DMS53 treated with DMSO at 0.1 percent for 48 hours (cell line): ENCODE results near the gene RACK1.
"Not testable (repeated sequence)": the region's sequence is repeated elsewhere in the genome, so short reads cannot be mapped to it uniquely, and the experiment has no call there.

Experiments
- DNase-seq: peaks from one replicate; lab custom pipeline; 2025; ENCODE audit not compliant: unreplicated experiment; lab: John Stamatoyannopoulos, UW

Gene RACK1

DNA sequence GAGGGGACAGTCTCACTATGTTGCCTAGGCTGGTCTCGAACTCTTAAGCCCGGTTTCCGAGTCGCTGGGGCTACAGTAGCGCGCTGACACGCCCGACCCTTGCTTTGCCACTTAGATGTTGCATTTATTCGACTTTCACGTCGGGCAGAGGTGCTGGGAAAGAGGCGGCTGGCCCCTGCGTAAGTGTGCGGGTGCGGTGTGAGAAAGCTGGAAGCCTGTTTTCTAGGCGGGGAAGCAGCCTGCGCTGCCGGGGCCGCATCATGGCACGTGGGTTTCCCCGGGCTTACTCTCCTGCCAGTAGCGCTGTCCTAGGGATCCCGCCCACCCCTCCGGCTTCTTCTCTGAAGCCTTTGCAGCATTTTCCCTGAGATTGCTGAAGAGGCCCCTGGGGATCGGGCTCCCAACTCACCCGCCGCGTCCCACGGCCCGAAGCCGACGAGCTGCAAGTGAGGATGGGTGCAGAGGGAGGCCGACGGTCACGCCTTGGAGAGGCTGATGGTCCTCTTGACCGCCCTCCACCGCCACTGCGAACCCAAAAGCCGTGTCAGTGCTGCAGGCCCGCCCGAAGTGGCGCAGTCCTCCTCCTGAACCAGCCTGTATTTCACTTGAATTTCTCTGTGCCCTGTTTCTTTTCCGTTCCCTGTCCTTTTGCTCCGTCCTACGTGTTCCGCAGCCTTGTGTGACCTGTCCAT is 26.4 kb downstream of the RACK1 start:
- DNase-seq = no peak

DNA sequence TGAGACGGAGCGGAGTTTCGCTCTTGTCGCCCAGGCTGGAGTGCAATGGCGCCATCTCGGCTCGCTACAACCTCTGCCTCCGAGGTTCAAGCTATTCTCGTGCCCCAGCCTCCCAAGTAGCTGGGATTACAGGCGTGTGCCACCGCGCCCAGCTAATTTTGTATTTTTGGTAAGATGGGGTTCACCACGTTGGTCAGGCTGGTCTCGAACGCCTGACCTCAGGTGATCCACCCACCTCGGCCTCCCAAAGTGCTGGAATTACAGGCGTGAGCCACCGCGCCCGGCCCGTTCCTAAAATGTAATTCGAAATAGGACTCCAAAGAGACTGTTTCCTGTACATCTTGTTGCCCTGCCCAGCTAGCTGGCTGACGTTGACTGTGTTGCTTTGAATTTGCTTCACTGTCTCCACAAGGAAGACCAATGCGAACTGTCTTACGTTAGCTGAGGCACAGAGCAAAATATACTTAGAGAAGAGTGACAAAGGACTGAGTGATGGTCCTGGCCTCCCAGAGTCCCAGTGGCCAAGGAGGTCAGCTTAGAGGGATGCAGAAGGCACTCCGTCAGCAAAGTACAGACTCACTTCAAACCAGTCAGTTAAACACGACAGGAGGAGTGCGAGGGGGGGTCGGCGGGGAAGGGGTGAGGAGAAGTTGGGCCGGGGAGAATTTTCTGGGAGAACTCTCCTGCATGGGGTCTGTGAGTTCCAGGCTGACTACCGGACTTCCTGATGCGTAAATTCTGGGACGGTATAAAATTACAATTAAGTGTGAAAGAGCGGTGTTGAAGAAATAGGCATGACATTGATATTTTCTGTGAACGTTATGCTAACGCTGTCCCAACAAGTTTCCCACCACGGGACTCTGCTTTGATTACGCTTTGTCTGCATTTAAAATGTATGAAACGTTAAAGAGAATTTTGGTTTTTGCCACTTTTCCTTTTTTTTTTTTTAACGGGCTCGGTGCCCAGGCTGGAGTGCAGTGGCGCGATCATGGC is 27.4 kb downstream of the RACK1 start:
- no peak for DNase-seq

GRCh38 chr5:181214249-181214648 is 29.5 kb downstream of the RACK1 start:
- not testable (repeated sequence) for DNase-seq

DNA sequence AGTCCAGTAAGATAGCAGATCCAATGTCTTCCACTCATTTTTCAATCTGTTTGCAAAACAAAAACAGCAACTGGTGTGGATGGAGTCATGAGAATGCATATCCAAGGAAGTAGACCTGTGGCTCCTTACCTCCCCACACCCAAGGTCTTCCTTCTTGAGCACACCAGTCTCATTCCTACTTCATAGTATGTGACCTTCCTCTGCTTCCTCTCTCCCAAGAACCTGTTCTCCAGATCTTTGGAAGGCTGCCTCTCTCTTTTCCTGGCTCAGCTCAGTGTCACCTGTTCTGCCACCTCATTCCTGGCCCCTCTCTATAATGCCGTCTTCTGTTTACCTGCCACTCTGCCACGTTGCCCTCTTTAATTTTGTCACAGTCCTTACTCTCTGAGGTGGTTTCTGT is 30.8 kb downstream of the RACK1 start:
- DNase-seq = no peak

- DNase-seq = no peak
Observed at GRCh38 chr5:181212080-181212479, 31.6 kb downstream of the RACK1 start.

- no peak for DNase-seq
Observed at GRCh38 chr5:181211208-181211607, 32.5 kb downstream of the RACK1 start.

- DNase-seq = not testable (repeated sequence)
Observed at GRCh38 chr5:181210698-181211097, 33.0 kb downstream of the RACK1 start.

DNA sequence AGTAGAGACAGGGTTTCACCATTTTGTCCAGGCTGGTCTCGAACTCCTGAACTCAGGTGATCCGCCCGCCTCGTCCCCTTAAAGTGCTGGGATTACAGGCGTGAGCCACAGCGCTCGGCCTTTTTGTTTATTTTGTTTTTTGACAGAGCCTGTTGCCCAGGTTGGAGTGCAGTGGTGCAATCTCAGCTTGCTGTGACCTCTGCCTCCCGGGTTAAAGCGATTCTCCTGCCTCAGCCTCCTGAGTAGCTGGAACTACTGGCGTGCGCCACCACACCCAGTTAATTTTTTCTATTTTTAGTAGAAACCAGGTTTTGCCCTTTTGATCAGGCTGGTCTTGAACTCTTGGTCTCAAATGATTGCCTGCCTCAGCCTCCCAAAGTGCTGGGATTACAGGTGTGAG is 33.6 kb downstream of the RACK1 start:
- DNase-seq = not testable (repeated sequence)

- not testable (repeated sequence) for DNase-seq
Observed at GRCh38 chr5:181209006-181209405, 34.7 kb downstream of the RACK1 start.

- DNase-seq = no peak
Observed at GRCh38 chr5:181207960-181208253, 35.8 kb downstream of the RACK1 start.

DNA sequence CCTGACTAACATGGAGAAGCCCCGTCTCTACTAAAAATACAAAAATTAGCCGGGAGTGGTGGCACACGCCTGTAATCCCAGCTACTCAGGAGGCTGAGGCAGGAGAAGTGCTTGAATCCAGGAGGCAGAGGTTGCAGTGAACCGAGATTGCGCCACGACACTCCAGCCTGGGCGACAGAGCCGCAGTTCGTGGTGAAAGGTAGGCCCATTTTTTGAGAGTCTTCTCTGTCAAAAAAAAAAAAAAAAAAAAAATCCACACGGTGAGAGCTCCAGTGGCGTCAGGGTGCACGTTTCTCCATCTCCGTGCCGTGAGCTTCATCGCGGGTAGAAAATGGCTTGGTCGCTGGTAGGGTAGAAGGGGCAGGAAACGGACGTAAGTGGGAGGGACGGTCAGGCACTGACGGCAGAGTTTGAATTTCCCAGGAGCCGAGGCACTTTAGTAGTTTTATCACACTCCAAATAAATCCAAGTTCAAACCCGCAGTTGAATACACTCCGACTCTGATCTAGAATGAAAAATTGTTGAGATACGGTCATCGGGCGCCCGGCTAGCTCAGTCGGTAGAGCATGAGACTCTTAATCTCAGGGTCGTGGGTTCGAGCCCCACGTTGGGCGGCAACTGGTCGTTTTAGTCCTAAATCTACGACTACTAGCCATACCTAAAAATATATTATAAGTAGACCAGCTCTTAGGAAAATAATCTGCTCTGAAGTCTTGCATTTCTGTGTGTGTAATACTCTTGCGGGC is 36.3 kb downstream of the RACK1 start:
- no peak for DNase-seq

GRCh38 chr5:181205761-181206649 is 37.7 kb downstream of the RACK1 start:
- no peak for DNase-seq

GRCh38 chr5:181204826-181205760 is 38.6 kb downstream of the RACK1 start, which contains the start of gene TRIM7:
Gene TRIM7 (minus strand): TSS chr5:181205196. CDS start chr5:181205110, 86 bp downstream.
- no peak for DNase-seq

- no peak for DNase-seq
Observed at GRCh38 chr5:181204113-181204825, 39.4 kb downstream of the RACK1 start.

- DNase-seq = no peak
Observed at GRCh38 chr5:181203777-181204112, 40.0 kb downstream of the RACK1 start.

- DNase-seq = no peak
Observed at GRCh38 chr5:181203093-181203711, 40.5 kb downstream of the RACK1 start.

DNA sequence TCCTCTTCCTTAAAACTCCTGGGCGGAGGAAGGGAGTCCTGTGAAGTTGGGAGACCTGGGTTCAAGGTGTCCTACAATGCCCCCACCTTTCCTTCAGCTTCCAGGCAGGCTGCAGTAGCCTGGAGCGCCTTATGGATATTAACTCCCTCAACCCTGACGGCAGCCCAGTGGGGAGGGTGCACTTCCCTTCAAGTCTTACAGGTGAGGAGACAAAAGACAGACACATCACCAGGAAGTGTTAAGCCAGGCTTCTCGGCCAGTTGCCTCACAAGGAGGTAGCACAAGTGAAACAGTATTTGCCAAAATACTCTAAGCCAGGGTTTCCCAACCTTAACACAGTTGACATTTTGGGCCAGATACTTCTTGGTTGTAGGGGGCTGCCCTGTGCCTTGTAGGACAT is 42.9 kb downstream of the RACK1 start:
- no peak for DNase-seq

- no peak for DNase-seq
Observed at GRCh38 chr5:181199881-181200638, 43.6 kb downstream of the RACK1 start.
